Measurements from ENCODE around the gene EEFSEC. TPM values are rescaled to one million over a fixed set of nuclear protein-coding genes. Genes with fewer than 3 reads are reported as not detected.

The EEFSEC gene
- total RNA-seq, 1 donor from 2014 or later, result 0.92 TPM

DNA sequence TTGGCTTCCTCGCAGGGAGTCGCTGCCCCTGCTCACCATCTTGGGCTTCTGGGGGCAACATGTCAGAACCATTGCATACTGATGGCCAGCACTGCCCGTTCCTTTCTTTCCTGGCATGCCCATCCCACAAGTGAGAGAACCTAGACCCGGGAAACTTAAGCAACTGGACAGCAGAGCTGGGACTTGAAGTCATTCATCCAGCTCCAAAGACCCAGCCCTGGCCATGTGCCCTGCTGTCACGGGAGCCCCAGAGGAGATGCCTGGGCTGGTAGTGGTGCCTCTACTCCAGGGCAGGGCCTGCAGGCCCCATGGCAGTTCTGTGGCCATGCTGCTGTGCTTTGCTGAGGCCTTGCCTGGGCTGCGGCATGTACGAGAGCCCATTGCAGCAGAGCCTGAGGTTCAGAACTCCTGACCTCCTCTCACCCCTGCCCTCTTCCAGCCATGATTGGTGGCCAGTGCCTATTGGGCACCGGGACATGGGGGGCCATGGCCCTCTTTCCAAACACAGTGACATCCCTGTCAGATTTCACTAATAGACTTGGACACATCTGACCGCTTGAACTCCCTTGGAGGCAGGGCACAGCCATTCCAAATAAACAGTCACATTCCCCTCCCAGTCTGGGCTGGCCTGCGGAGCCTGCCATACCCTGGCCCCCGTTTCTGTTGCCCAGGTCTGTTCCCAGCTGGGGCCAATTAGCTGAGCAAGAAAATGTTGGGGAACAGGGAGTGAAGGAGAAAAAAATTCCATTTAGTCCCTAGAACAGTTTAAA is 115.9 kb downstream of the EEFSEC start:
- no peak overlapping the region for H3K9ac ChIP-seq

DNA sequence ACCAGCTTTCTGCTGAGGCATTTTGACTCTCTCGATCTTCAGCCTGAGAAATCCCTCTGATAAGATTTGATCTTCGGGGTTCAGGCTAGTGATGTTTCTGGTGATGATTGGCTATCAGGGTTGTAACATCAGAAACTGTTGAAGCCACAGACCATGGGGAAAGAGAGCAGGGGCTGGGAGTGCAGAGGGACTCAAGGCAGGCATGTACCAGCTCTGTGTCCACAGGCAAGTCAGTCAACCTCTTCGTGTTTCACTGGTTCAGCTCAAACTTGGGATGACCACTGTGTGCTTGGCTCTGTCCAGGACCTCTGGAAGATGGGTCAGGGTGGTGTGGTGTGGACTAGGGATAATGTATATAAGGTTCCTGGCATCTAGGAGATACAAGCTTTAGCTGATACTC is 116.5 kb downstream of the EEFSEC start:
- no peaks in the 10 kb centered on the region for H3F3A ChIP-seq (ENCODE audit: low read depth)
- no peak overlapping the region for H3K27ac ChIP-seq
- no peaks in the 10 kb centered on the region for H3K36me3 ChIP-seq
- peaks cover 3% of the 10 kb centered on the region for H3K27me3 Mint-ChIP-seq (ENCODE audit: insufficient read depth, low read depth)
- H3K36me3 Mint-ChIP-seq, result peaks cover 2% of the 10 kb centered on the region
- H3K4me3 Mint-ChIP-seq, result no peak overlapping the region
- H3K4me3 ChIP-seq, result no peak overlapping the region
- no peaks in the 10 kb centered on the region for H3K27me3 ChIP-seq
- TF ChIP-seq, protein P1, sequence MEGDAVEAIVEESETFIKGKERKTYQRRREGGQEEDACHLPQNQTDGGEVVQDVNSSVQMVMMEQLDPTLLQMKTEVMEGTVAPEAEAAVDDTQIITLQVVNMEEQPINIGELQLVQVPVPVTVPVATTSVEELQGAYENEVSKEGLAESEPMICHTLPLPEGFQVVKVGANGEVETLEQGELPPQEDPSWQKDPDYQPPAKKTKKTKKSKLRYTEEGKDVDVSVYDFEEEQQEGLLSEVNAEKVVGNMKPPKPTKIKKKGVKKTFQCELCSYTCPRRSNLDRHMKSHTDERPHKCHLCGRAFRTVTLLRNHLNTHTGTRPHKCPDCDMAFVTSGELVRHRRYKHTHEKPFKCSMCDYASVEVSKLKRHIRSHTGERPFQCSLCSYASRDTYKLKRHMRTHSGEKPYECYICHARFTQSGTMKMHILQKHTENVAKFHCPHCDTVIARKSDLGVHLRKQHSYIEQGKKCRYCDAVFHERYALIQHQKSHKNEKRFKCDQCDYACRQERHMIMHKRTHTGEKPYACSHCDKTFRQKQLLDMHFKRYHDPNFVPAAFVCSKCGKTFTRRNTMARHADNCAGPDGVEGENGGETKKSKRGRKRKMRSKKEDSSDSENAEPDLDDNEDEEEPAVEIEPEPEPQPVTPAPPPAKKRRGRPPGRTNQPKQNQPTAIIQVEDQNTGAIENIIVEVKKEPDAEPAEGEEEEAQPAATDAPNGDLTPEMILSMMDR (IDR thresholded peaks at IDR 0.05), result no peak
- no peak for TF ChIP-seq EZH2 (IDR thresholded peaks at IDR 0.05)
- no peak for TF ChIP-seq EZH2phosphoT487 (IDR thresholded peaks at IDR 0.05)
- no peak overlapping the region for H3K4me2 ChIP-seq
- H3K4me1 ChIP-seq, result no peaks in the 10 kb centered on the region
- H3K4me1 Mint-ChIP-seq, result peaks cover 5% of the 10 kb centered on the region
- no peaks in the 10 kb centered on the region for H3K9me3 Mint-ChIP-seq
- DNase-seq (ENCODE audit: low spot score), result no peak
- no peak overlapping the region for H2AFZ ChIP-seq (replicated peaks)
- no peaks in the 10 kb centered on the region for H3K79me2 ChIP-seq (ENCODE audit: low read depth)
- no peaks in the 10 kb centered on the region for H3K9me3 ChIP-seq (ENCODE audit: low read depth)
- H3K27ac Mint-ChIP-seq, result no peak overlapping the region
- no peak overlapping the region for H3K9ac ChIP-seq
- no peaks in the 10 kb centered on the region for H4K20me1 ChIP-seq (ENCODE audit: low read depth)

More for the DNA sequence above, 115.9 kb downstream of the EEFSEC start:
- Histone ChIP-seq H4K20me1 (ENCODE audit: low read depth) (no peaks in the 10 kb centered on the region), H3F3A (ENCODE audit: low read depth) (no peaks in the 10 kb centered on the region), H3K4me3 (no peak overlapping the region), H2AFZ (replicated peaks) (no peak overlapping the region), H3K27me3 (no peaks in the 10 kb centered on the region), H3K9me3 (ENCODE audit: low read depth) (no peaks in the 10 kb centered on the region), H3K79me2 (ENCODE audit: low read depth) (no peaks in the 10 kb centered on the region), H3K36me3 (no peaks in the 10 kb centered on the region), H3K4me1 (no peaks in the 10 kb centered on the region), H3K4me2 (no peak overlapping the region), H3K27ac (no peak overlapping the region)
- TF ChIP-seq, protein P1 (IDR thresholded peaks at IDR 0.05), result no peak
- TF ChIP-seq EZH2phosphoT487 (IDR thresholded peaks at IDR 0.05), result no peak
- no peak for TF ChIP-seq EZH2 (IDR thresholded peaks at IDR 0.05)
- H3K9me3 Mint-ChIP-seq, result no peaks in the 10 kb centered on the region
- H3K36me3 Mint-ChIP-seq, result peaks cover 2% of the 10 kb centered on the region
- no peak for DNase-seq (ENCODE audit: low spot score)
- H3K27ac Mint-ChIP-seq, result no peak overlapping the region
- H3K27me3 Mint-ChIP-seq (ENCODE audit: insufficient read depth, low read depth), result peaks cover 3% of the 10 kb centered on the region
- H3K4me1 Mint-ChIP-seq, result peaks cover 5% of the 10 kb centered on the region
- no peak overlapping the region for H3K4me3 Mint-ChIP-seq

DNA sequence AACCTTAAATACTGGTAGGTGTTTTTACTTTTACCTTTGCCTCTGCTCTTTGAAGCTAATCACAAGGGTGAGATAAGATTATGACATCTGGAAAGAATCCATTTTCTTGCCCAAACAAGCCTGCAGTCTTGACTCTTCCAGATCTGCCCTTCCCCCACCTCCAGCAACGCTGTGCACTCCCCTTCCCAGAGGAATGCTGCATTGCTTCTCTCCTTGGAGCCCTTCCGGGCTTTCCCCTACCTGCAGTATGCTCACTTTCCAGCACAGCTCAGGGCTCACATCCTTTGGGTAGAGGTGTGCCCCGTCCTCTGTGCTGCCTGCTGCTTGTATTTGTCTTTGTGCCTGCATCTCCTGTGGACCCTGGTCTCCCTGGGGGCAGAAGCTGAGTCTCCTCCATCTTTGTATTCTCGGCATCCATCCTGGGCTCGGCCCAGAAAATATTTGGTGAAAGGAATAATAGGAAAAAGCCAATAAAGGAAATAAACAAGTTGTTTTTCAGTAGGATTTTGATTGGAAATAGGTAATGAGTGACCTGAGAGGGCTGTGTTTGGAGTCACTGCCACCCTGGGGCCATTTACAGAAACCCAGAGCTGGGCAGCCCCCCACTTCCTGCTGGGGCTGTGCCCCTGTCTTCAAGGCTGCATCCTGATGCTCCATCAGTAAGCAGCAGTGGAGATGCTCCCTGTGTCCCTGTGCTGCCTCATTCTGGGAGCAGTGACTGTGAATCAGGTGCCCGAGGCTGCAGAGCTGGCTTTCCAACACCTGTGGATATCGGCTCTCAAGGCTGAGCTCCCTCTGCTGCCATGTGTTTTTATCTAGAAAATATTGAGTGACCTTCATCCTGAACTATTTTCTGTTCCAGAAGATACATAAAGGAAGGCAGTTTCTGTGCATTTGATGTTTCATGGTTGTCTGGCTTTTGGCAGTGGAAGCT is 117.5 kb downstream of the EEFSEC start:
- no peak overlapping the region for H3K27ac Mint-ChIP-seq
- peaks cover 4% of the 10 kb centered on the region for H3K27me3 Mint-ChIP-seq (ENCODE audit: insufficient read depth, low read depth)

More for the DNA sequence above, 117.5 kb downstream of the EEFSEC start:
- Histone ChIP-seq H3K9ac (no peak overlapping the region), H3K27me3 (no peaks in the 10 kb centered on the region), H4K20me1 (ENCODE audit: low read depth) (no peaks in the 10 kb centered on the region), H3K36me3 (no peaks in the 10 kb centered on the region), H3K9me3 (ENCODE audit: low read depth) (no peaks in the 10 kb centered on the region), H3F3A (ENCODE audit: low read depth) (no peaks in the 10 kb centered on the region), H3K4me1 (no peaks in the 10 kb centered on the region), H3K4me3 (no peak overlapping the region), H3K79me2 (ENCODE audit: low read depth) (no peaks in the 10 kb centered on the region), H3K27ac (no peak overlapping the region), H2AFZ (replicated peaks) (no peak overlapping the region), H3K4me2 (no peak overlapping the region)
- no peak for DNase-seq (ENCODE audit: low spot score)
- H3K4me3 Mint-ChIP-seq, result no peak overlapping the region
- H3K4me1 Mint-ChIP-seq, result peaks cover 8% of the 10 kb centered on the region
- peaks cover 2% of the 10 kb centered on the region for H3K36me3 Mint-ChIP-seq
- no peaks in the 10 kb centered on the region for H3K9me3 Mint-ChIP-seq
- TF ChIP-seq EZH2 (IDR thresholded peaks at IDR 0.05) (no peak), EZH2phosphoT487 (IDR thresholded peaks at IDR 0.05) (no peak)
- TF ChIP-seq, protein P1 (IDR thresholded peaks at IDR 0.05), result no peak
